Stimulated activated CD8-positive, alpha-beta memory T cell treated with anti-CD3 and anti-CD28 coated beads, Interleukin-15, amount 100 ng/mL, for 48 hours (primary cell): ENCODE measurements around the gene MYORG.
A peak's percentile ranks its signal among the peaks of the same experiment; 100 is the strongest.

Experiments
- DNase-seq, 2 donors: peaks; one replicate each; pipeline ENCODE4 v3.0.0-alpha.2; 2020; ENCODE audit warnings: low read depth in 2 of 2

MYORG gene

GRCh38 chr9:34376596-34377403, at the start of gene MYORG:
TSS of gene MYORG (minus strand) at chr9:34376898. CDS start at chr9:34372943, 3,955 bp downstream.
- DNase-seq = peak; percentile 96 to 98

DNA sequence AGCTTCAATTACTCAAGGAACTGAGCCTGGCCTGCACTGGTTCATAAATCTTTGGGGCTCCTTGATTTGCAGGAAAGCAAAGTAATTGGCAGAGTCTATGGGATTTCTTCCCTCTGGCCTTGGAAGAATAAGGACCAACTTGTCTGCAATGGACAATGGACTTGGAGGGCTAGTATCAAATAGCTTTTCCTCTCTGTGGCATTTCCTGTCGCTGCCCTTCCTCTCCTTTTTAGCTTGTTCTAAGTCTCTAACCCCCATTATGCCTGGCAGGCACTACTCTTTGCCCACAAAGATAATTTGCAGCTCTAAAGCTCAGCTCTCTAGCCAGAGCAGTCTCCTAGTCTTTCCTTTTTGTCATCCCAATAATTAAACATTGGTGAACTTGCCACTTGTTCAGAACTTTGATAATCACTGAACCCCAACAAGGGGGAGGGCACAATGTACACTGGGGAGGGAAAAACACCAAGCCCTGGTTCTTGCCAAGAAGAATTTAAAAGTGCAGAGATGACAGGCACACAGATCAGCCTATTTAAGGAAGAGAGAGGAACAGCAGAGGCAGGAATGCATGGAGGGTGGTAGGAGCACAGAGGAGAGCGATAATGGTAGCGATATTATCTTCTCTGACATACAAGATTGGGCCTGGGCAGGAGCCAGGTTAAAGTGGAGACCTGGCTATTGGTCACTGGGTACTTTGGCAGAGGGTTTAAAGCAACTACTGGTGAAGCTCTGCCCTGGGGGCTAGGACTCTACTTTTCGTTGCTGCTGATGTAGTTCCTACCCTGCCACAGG, 43.2 kb upstream of the MYORG start:
- no peak for DNase-seq

- no peak for DNase-seq
Observed at GRCh38 chr9:34417734-34418133, 41.0 kb upstream of the MYORG start.

- no peak for DNase-seq
Observed at GRCh38 chr9:34413231-34413852, 36.6 kb upstream of the MYORG start.

- DNase-seq = no peak
Observed at GRCh38 chr9:34412336-34412735, 35.6 kb upstream of the MYORG start.

DNA sequence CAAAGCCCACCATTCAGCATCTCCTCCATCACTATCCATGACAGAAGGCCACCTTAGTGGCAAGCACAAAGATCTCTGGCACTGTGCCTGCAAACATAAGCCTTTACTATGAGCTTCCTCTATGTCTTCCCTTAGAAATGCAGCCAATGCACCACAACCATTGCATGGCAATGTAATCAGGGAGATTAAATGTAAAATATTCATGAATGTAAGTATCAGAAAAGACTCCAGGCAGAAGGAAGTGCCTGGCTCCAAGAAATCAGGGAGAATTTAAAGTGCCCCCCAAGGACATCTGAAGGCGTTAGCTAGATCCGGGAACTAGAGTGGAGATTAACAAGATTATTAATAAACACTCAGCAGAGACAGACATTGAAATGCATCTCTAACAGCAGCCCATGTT, 32.5 kb upstream of the MYORG start:
- DNase-seq = no peak

DNA sequence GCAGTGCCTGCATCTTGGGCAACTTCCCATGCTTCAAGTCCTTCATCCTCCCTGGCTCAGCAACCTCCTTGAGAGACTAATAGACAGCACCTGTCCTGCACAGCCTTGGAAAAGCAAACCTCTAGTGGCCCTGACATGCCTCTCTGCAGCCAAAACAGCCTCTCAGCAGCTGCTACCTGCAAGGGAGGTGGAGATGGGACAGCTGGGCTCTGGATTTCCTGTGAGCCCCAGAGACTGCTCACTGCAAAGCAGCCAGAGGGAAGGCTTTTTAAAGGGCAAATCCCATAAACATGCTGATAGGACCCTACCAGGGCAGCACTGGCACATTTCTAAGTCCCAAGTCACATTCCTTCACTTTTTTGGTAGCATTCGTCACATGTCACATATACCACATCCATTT, 31.5 kb upstream of the MYORG start:
- no peak for DNase-seq

GRCh38 chr9:34406219-34406618, 29.5 kb upstream of the MYORG start:
- no peak for DNase-seq

DNA sequence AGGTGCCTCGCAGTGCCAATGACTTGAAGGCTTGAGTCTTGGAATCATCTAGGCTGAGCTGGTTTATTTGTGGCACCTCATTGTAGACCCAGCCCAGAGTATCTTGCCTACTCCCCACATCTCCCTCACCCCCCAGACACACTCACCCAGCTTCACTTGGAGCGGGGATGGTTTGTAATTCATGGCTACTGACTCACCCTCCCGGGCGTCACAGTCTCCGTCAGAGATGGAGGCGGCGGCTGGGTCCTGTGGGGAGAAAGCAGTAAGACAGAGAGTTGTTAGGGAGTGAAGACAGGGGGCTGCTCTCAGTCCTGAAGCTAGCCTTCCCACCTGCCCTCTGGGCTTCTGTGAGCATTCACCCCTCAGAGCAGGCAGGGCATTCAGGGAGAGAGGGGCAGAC, 29.0 kb upstream of the MYORG start:
- DNase-seq = no peak

DNA sequence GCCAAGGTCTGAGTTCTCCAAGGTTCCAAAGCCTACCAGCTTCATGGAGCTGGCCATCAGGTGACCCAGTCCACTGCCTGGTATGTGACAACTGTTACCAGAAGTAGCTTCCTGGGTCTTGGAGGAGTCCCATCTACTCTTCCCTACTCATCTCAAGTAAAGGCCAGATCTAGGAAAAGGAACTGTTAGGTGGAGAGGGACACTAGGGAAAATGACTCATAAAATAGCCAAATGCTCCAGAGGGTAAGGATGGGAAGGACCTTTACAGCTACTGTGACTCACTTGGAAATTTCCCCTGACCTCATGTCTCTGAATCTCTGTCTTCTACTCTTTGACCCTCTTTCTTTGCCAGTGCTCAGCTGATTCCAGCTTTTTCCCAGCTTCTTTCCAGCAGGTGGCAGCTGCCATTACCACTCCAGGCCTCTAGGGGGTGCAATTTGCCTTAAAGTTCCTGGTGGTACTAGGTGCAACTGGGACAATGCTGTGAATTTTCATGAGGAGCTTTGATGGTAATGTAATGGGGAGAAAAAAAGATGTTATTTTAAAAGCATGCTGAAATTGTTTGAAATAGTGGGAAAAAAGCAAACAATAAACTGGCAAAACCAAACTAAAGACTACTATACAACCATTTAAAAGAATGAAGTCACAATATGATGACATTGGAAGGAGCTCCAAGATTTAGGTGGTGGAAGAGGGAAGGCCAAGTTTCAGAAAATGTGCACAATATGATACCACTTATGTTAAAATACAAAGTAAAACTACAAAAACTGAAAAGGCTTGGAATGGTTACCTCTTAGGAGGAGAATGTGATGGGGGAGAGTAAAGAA, 27.1 kb upstream of the MYORG start:
- no peak for DNase-seq

DNA sequence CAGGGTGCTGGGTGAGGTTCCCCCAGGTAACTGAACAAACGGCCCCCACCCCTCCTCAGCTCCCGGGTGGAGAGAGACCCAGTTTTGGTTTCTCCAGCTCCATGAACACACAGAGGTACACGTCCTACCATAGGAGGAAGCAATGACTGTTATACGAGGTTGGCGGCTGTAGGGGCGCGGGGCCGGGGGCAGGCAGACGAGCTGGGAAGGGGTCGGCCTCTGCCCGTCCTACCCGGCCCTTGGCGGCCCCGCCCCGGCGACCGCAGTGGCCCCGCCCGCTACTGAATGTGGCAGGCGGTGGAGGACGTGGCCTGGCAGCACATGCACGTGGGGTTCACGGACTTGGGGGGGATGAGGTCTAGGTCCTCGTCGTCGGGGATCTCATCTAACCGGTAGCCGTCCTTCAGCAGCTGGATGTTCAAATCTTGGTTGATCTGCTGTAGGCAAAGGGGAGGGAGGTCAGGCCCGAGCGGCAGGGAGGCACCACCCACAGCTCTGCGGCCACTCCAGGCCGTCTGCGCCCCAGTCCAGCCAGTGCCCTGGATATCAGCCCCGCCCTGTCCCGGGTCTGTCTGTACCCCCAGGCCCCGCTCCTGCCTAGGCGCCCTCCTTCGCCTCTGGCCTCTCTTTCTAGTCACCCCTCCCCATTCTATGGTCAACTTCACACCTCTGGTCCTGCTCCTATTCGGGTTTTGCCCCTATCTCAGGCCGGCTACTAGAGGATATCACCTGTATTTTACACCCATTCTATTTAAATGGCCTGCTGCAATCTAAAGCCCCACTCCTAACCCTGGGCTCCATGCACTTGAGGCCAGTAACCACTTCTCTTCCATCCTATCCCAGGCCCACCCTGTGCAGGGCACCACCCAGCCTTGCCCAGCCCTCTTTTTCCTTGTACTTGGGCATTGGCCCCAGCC, 24.2 kb upstream of the MYORG start:
- no peak for DNase-seq

DNA sequence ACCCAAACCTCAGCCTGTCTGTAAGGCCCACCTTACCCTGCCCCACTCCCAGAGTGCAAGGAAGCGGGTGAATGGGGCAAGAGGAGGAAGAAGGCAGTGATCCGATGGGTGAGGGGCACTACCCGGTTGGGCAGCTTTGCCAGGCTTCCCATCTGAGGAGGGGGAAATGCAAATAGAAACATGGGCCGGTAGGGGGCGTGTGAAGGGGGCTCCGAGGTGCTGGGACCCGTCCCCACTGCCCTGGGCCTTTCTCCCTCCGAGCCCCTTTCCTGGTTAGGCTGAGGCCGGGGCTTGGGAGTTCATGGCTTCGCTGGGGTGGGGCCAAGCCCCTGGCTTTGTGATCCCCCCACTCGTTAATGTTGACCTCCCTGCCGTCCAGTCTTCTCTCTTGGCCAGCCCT, 23.6 kb upstream of the MYORG start:
- no peak for DNase-seq

DNA sequence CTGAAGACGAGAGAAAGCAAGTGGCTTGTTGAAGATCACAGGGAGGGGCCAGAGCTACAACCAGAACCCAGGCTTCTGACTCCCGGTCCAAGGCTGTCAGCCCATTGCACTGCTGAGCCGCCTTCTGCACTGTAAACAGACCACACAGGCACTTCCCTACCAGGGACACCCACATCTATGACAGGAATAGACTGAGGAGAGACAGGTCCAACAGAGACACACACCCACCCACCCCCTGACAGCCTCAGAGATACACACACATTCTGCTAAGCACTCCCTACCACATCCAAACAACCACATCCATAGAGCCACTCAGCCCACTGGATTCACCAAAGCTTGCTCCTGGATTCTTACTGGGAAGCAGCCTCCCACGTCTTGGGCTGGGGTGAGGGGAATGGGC, 23.0 kb upstream of the MYORG start:
- DNase-seq = no peak

- no peak for DNase-seq
Observed at GRCh38 chr9:34398875-34399274, 22.2 kb upstream of the MYORG start.

- no peak for DNase-seq
Observed at GRCh38 chr9:34396276-34397214, 19.8 kb upstream of the MYORG start.

- DNase-seq = no peak
Observed at GRCh38 chr9:34392511-34392910, 15.8 kb upstream of the MYORG start.

GRCh38 chr9:34387239-34387638, 10.5 kb upstream of the MYORG start:
- no peak for DNase-seq

DNA sequence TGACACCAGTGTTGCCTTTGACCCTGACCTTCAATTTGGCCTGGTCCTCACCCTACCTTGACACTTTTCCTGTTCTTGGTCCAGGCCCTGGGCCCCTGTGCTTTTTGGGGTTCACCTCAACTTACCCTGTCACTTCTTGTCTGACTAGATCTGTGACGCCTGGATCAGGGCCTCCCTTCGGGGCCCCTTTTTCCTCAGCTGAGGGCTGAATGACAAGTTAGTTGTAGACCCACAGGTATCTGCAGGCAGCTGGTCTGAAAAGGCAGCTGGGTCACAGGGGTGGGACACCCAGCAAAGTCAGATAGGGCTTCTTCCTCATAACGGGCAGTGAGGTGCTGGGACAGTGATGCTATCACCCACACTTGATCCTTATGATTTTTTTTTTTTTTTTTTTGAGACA, 10.0 kb upstream of the MYORG start:
- no peak for DNase-seq

DNA sequence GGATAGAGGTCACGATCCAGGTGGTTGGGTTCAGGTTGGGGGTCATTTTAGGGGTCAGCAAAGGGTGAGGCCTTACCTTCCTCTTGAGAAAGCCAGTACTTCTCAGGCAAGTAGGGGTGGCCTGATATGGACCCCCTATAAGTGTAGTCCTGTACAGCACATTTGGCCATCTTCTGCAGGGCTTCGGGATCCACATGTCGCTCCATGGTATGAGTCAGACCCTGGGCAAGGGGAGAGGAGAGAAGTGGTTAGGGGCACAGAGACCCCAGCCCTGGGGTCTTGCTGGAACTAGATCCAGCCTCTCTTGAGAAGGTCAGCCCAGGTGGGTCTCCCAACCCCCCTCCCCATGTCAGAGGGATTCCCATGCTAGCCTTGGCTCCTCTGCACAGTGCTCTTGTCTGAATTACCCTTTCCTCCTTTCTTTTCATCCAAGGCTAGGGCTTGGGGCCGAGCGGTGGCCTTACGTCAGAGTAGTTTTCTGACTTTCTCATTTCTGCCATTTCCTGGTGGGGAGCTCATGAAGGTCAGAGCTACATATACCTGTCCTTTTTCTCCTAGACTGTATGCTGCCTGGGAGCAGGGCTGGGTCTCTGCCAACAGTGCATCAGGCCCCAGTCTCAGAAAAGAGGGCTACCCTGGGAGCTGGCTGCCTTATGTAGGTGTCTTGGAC, 9.0 kb upstream of the MYORG start:
- DNase-seq = no peak
